GM23248 (cell line): ENCODE data around the gene TACR1. TPM values are rescaled to one million over a fixed set of nuclear protein-coding genes. Genes with fewer than 3 reads are reported as not detected.
A peak's percentile ranks its signal among the peaks of the same experiment; 100 is the strongest.

ENCODE experiments used
- DNase-seq: peaks from one replicate; pipeline ENCODE4 v3.0.0-alpha.2; 2015
- H2AFZ ChIP-seq: fragments of 200-600 bp; sonication (generic); 2 replicates; pipeline ENCODE4 v1.6.1; 2016; ENCODE audit warnings: antibody characterized with exemption
- H3F3A ChIP-seq: fragments of 200-600 bp; sonication (generic); 2 replicates; pipeline ENCODE4 v1.6.1; 2016; ENCODE audit warnings: mild to moderate bottlenecking, antibody characterized with exemption, mixed run types; ENCODE audit not compliant: insufficient read depth
- H3K27ac ChIP-seq: fragments of 200-600 bp; sonication (generic); 2 replicates; pipeline ENCODE4 v1.5.1; 2016; ENCODE audit warnings: mild to moderate bottlenecking
- H3K27me3 ChIP-seq: fragments of 200-600 bp; sonication (generic); replicated peaks from 2 replicates; pipeline ENCODE4 v1.6.1; 2016; ENCODE audit warnings: mild to moderate bottlenecking; ENCODE audit not compliant: insufficient read depth
- H3K36me3 ChIP-seq: fragments of 200-600 bp; sonication (generic); 2 replicates; pipeline ENCODE4 v1.6.1; 2016; ENCODE audit warnings: low read depth, mild to moderate bottlenecking
- H3K4me1 ChIP-seq: fragments of 200-600 bp; sonication (generic); 2 replicates; pipeline ENCODE4 v1.6.1; 2016; ENCODE audit warnings: mild to moderate bottlenecking; ENCODE audit not compliant: insufficient read depth
- H3K4me2 ChIP-seq: fragments of 200-600 bp; sonication (generic); one replicate; pipeline ENCODE4 v1.6.1; 2016; ENCODE audit warnings: mild to moderate bottlenecking; ENCODE audit not compliant: unreplicated experiment
- H3K4me3 ChIP-seq: fragments of 200-600 bp; sonication (generic); 2 replicates; pipeline ENCODE4 v1.5.1; 2016; ENCODE audit warnings: mild to moderate bottlenecking
- H3K79me2 ChIP-seq: fragments of 200-600 bp; sonication (generic); 2 replicates; pipeline ENCODE4 v1.6.1; 2016; ENCODE audit warnings: mild to moderate bottlenecking; ENCODE audit not compliant: insufficient read depth
- H3K9ac ChIP-seq: fragments of 200-600 bp; sonication (generic); 2 replicates; pipeline ENCODE4 v1.6.1; 2016; ENCODE audit warnings: mild to moderate bottlenecking
- H3K9me2 ChIP-seq: fragments of 200-600 bp; sonication (generic); 2 replicates; pipeline ENCODE4 v1.6.1; 2016; ENCODE audit warnings: mixed run types, mild to moderate bottlenecking, moderate library complexity; ENCODE audit not compliant: insufficient read depth
- H3K9me3 ChIP-seq: fragments of 200-600 bp; sonication (generic); one replicate; pipeline ENCODE4 v1.6.1; 2017; ENCODE audit warnings: low read depth
- H4K20me1 ChIP-seq: fragments of 200-600 bp; sonication (generic); 2 replicates; pipeline ENCODE4 v1.6.0; 2016; ENCODE audit not compliant: insufficient read depth
- EZH2 ChIP-seq: fragments of 200-600 bp; sonication (generic); IDR thresholded peaks from 2 replicates; pipeline ENCODE4 v1.6.1; 2018; ENCODE audit warnings: antibody characterized with exemption, mild to moderate bottlenecking; ENCODE audit not compliant: insufficient read depth, poor library complexity, severe bottlenecking
- EZH2phosphoT487 ChIP-seq: fragments of 200-600 bp; sonication (generic); IDR thresholded peaks from 2 replicates; pipeline ENCODE4 v1.6.1; 2018; ENCODE audit warnings: antibody characterized with exemption, moderate library complexity, mild to moderate bottlenecking, low read depth; ENCODE audit not compliant: insufficient read depth
- WGBS, 2 experiments: methylation state at CpG; one replicate each; pipeline ENCODE4 v1.1.6; 2015 to 2017; ENCODE audit warnings: low lambda C conversion rate in 2 of 2, low coverage in 1 of 2; ENCODE audit errors: missing lambda C conversion rate in 2 of 2; 5-methylcytosine and 5-hydroxymethylcytosine counted together
- in situ Hi-C: fragments of 300-500 bp; cut with MboI; formaldehyde crosslinking; loops from 2 replicates; pipeline ENCODE4 v1.15.0; 2020
- polyA plus RNA-seq: library from polyadenylated mRNA; unstranded; fragments of >200 nt; fragmentation: Nextera tagmentation; extraction: Ambion mirVana; gene quantifications from 2 replicates; pipeline ENCODE4 v1.2.1, GENCODE V29; 2016
- total RNA-seq: library from RNA; depleted of rRNA; stranded (reverse); fragments of >200 nt; shearing (Covaris generic); gene quantifications from 2 replicates; pipeline ENCODE4 v1.2.3, GENCODE V29; 2014

The TACR1 gene
- total and polyA plus RNA-seq, 2 experiments from 2014 or later: 0.11 to 0.65 TPM

DNA sequence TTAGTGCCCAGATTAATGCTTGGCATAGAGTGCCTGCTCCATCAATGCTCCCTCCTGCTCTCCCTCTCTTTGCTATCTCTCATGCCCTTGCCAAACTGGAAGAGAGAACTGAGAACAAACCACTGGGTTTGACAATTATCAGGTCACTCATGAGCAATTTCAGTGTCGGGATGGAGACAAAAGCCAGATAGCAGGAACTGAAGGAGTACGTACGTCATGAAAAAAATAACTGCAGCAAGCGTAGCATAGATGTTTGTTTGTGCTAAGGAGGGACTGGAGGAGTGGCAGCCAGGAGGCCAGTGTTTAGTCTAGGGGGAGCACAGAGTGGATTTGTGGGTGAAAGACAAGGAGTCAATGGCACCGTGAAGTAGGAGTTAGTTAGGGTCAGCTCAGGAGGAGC lies 127.6 kb downstream of the TACR1 start:
- no peak overlapping the region for H3K9ac ChIP-seq
- H3K27ac ChIP-seq: no peak overlapping the region
- H2AFZ ChIP-seq: no peak overlapping the region
- no peaks in the 10 kb centered on the region for H3K9me2 ChIP-seq
- in situ Hi-C loops: no loop called here
- DNase-seq: no peak
- H3K79me2 ChIP-seq: no peaks in the 10 kb centered on the region
- H4K20me1 ChIP-seq: no peaks in the 10 kb centered on the region
- H3K4me2 ChIP-seq: no peak overlapping the region
- H3K4me3 ChIP-seq: no peak overlapping the region
- no peaks in the 10 kb centered on the region for H3F3A ChIP-seq
- no peaks in the 10 kb centered on the region for H3K27me3 ChIP-seq
- 77 to 78% methylated on average over 5 of the region's 5 CpGs for WGBS, 2 experiments
- no peaks in the 10 kb centered on the region for H3K9me3 ChIP-seq
- no peaks in the 10 kb centered on the region for H3K36me3 ChIP-seq
- no peaks in the 10 kb centered on the region for H3K4me1 ChIP-seq
- TF ChIP-seq EZH2 (no peak), EZH2phosphoT487 (no peak)

DNA sequence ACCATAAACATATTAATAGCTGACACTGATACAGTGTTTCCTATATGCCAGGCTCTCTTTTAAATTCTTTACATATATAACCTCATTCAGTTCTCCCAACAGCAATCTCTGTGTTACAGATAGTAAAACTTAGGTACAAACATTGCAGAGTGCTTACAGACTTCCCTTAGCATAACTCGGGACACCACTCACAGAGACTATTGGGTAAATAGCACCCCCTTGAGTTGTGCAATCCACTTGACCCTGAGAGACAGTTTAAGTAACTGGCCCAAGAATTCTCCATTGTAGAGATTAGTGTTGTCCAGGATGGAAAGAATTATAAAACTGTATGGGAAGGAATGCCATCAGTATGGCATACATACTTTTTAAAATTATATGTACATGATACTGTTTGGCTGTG lies 130.8 kb downstream of the TACR1 start:
- H2AFZ ChIP-seq: no peak overlapping the region
- peaks cover 10% of the 10 kb centered on the region; the same call in 1 of the 2 replicates for H3F3A ChIP-seq
- H3K36me3 ChIP-seq: no peaks in the 10 kb centered on the region
- no peaks in the 10 kb centered on the region for H3K79me2 ChIP-seq
- H4K20me1 ChIP-seq: no peaks in the 10 kb centered on the region
- in situ Hi-C loops: no loop called here
- peaks cover 15% of the 10 kb centered on the region for H3K4me1 ChIP-seq
- H3K4me3 ChIP-seq: no peak overlapping the region
- TF ChIP-seq EZH2phosphoT487 (no peak), EZH2 (no peak)
- no peak overlapping the region for H3K27ac ChIP-seq
- 89 to 93% methylated on average over 1 of the region's 1 CpG for WGBS, 2 experiments
- no peaks in the 10 kb centered on the region for H3K9me3 ChIP-seq
- no peak for DNase-seq
- H3K27me3 ChIP-seq: no peaks in the 10 kb centered on the region
- H3K4me2 ChIP-seq: no peak overlapping the region
- no peak overlapping the region for H3K9ac ChIP-seq
- no peaks in the 10 kb centered on the region for H3K9me2 ChIP-seq

DNA sequence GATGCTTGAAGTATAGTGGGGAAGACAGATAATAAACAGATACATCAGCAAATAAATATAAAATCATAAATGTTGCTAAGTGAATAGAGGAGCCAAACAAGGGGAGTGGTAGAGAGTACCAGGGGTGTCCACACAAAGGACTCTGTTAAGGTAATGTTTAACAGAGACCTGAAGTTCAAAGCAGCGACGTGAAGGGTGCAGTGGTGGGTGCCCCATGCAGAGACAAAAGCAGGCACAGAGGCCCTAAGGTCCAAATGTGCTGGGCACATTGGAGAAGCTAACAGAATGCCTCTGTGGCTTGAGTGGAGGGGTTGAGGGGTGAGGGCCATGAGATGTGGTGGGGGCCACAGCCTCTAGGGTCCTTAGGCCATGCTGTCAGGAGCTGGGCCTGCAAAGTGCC lies 131.8 kb downstream of the TACR1 start:
- no peaks in the 10 kb centered on the region for H3K79me2 ChIP-seq
- 80 to 87% methylated on average over 2 of the region's 2 CpGs for WGBS, 2 experiments
- H4K20me1 ChIP-seq: no peaks in the 10 kb centered on the region
- no peak overlapping the region for H2AFZ ChIP-seq
- no peaks in the 10 kb centered on the region for H3K27me3 ChIP-seq
- no peak overlapping the region for H3K4me2 ChIP-seq
- H3K9me3 ChIP-seq: no peaks in the 10 kb centered on the region
- no peak overlapping the region for H3K9ac ChIP-seq
- H3K4me1 ChIP-seq: peaks cover 15% of the 10 kb centered on the region
- H3K36me3 ChIP-seq: no peaks in the 10 kb centered on the region
- no peak overlapping the region for H3K4me3 ChIP-seq
- no peaks in the 10 kb centered on the region for H3K9me2 ChIP-seq
- in situ Hi-C loops: no loop called here
- DNase-seq: no peak
- H3K27ac ChIP-seq: no peak overlapping the region
- TF ChIP-seq EZH2 (no peak), EZH2phosphoT487 (no peak)
- peaks cover 10% of the 10 kb centered on the region; the same call in 1 of the 2 replicates for H3F3A ChIP-seq

DNA sequence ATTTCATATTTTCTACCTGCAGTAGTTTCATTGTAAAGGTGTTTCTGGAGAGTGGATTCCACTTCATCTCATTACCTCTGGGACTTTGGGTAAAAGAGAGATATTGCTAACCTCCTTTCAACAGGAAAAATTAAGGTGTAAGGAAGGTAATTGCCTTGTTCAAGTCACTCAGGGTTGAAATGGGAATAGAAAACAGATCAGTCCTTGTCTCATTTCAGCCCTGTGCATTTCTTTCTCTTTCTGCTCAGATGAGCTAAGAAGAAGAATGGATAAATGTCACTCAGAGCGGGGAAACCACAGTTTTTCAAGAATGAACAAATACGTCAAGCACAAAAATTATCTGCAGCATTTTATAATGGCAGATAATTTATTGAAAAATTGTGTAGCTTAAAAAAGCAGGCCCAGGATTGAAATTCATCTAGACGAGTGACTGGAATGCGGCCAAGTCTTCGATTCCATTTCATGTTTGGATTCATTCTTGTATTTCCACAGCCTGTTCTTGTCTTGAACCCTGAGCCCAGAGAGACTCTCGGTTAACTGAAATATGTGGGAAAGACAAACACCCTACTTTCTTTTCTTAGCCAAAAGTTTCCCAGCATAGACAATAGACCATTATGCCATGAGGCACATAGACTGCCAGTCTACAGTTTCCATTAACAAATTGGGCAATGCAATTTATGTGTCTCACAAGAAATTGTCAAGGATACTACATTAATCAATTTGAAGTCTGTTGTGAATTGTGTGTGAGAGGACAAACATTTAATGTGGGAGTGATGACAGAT lies 133.0 kb downstream of the TACR1 start:
- H3K9ac ChIP-seq: no peak overlapping the region
- in situ Hi-C loops: no loop called here
- no peak overlapping the region for H2AFZ ChIP-seq
- H3K4me3 ChIP-seq: no peak overlapping the region
- H3K9me3 ChIP-seq: no peaks in the 10 kb centered on the region
- 92 to 93% methylated on average over 6 of the region's 6 CpGs for WGBS, 2 experiments
- H3K4me1 ChIP-seq: peaks cover 15% of the 10 kb centered on the region
- no peak for DNase-seq
- no peaks in the 10 kb centered on the region for H4K20me1 ChIP-seq
- no peaks in the 10 kb centered on the region for H3K9me2 ChIP-seq
- peaks cover 10% of the 10 kb centered on the region; the same call in 1 of the 2 replicates for H3F3A ChIP-seq
- H3K27me3 ChIP-seq: no peaks in the 10 kb centered on the region
- TF ChIP-seq EZH2 (no peak), EZH2phosphoT487 (no peak)
- H3K4me2 ChIP-seq: no peak overlapping the region
- H3K36me3 ChIP-seq: no peaks in the 10 kb centered on the region
- peak overlapping the region; percentile 4; the same call in 1 of the 2 replicates for H3K27ac ChIP-seq
- no peaks in the 10 kb centered on the region for H3K79me2 ChIP-seq
